HepG2 (cell line): ENCODE measurements around the gene ALG3. TPM values are rescaled to one million over a fixed set of nuclear protein-coding genes. Genes with fewer than 3 reads are reported as not detected.

ENCODE experiments used
- ATAC-seq: fragments of 200-7000 bp; cut with Tn5 transposase; 3 replicates; pipeline ENCODE4 v1.9.1; 2020; ENCODE audit warnings: mild to moderate bottlenecking, moderate library complexity
- BruUV-seq: library from RNA; stranded (reverse); fragments of 400-500 nt; replicated peaks from 2 replicates; lab custom pipeline; 2021; lab: Mats Ljungman, UMichigan
- CTCF ChIA-PET: fragments of 300-600 bp; formaldehyde crosslinking; extraction: SDS; loops from one replicate; lab custom pipeline; 2021; ENCODE audit warnings: low total read pairs, inconsistent platforms, low intra/inter-chr PET ratio; lab: Yijun Ruan, JAX
- POLR2A ChIA-PET: fragments of 350-600 bp; sonication (Branson Sonifier 250); formaldehyde crosslinking; loops from one replicate; lab custom pipeline; 2020; ENCODE audit warnings: antibody characterized with exemption, inconsistent platforms; lab: Yijun Ruan, JAX
- DNase-seq: peaks from one replicate; pipeline ENCODE4 v3.0.0-alpha.2; 2015; ENCODE audit warnings: low spot score
- FAIRE-seq: peaks from 3 replicates; lab custom pipeline; 2011; peaks lifted over from hg19 to GRCh38; lab: Jason Lieb, UNC
- H2AFZ ChIP-seq: one replicate; pipeline ENCODE4 v1.6.1; 2011; ENCODE audit warnings: low read length, inconsistent platforms
- H3K27ac ChIP-seq: fragments of 300-600 bp; 3 replicates; pipeline ENCODE4 v1.8.0; 2011; ENCODE audit warnings: mixed run types, mild to moderate bottlenecking, mixed read lengths, low read length, inconsistent platforms; ENCODE audit not compliant: insufficient read depth; ENCODE audit errors: extremely low read length
- H3K27me3 ChIP-seq, 2 experiments: fragments of 200-600 bp in 1 of 2; 2 replicates in 1 of 2; 3 replicates in 1 of 2; pipeline versions ENCODE4 v1.6.0 to v1.8.0; 2011; ENCODE audit warnings: low read length in 2 of 2, mild to moderate bottlenecking in 2 of 2, moderate library complexity in 2 of 2, inconsistent platforms in 1 of 2; ENCODE audit not compliant: insufficient read depth in 2 of 2, control insufficient read depth in 1 of 2
- H3K36me3 ChIP-seq, 2 experiments: fragments of 200-600 bp in 1 of 2; replicated peaks in 1 of 2; 2 replicates in 1 of 2; 3 replicates in 1 of 2; pipeline versions ENCODE4 v1.5.1 to v1.8.0; 2011; ENCODE audit warnings: low read length in 2 of 2, inconsistent platforms in 1 of 2; ENCODE audit not compliant: insufficient read depth in 2 of 2, control insufficient read depth in 1 of 2
- H3K4me1 ChIP-seq: 2 replicates; pipeline ENCODE4 v1.5.1; 2012; ENCODE audit warnings: low read length, inconsistent platforms; ENCODE audit not compliant: insufficient read depth
- H3K4me2 ChIP-seq: 2 replicates; pipeline ENCODE4 v1.6.0; 2011; ENCODE audit warnings: low read depth, low read length, inconsistent platforms
- H3K4me3 ChIP-seq, 3 experiments: fragments of 200-600 bp in 1 of 3; sonication (generic), shearing (Covaris generic) in 1 of 3; replicated peaks in 1 of 3; 2 replicates each; pipeline ENCODE4 v1.5.1; 2011 to 2016; ENCODE audit warnings: low read length in 3 of 3, inconsistent platforms in 2 of 3, low read depth in 2 of 3, mild to moderate bottlenecking in 2 of 3, control low read depth in 1 of 3, mixed read lengths in 1 of 3; ENCODE audit not compliant: insufficient read depth in 1 of 3
- H3K79me2 ChIP-seq: one replicate; pipeline ENCODE4 v1.6.1; 2011; ENCODE audit warnings: low read length, inconsistent platforms; ENCODE audit not compliant: insufficient read depth
- H3K9ac ChIP-seq: 2 replicates; pipeline ENCODE4 v1.6.0; 2011; ENCODE audit warnings: mild to moderate bottlenecking, low read depth, low read length, inconsistent platforms; ENCODE audit not compliant: insufficient read depth
- H3K9me3 ChIP-seq: 2 replicates; pipeline ENCODE4 v1.5.1; 2012; ENCODE audit warnings: mild to moderate bottlenecking, low read length
- H4K20me1 ChIP-seq: 2 replicates; pipeline ENCODE4 v1.6.0; 2011; ENCODE audit warnings: inconsistent platforms, mild to moderate bottlenecking, low read length, moderate library complexity; ENCODE audit not compliant: insufficient read depth
- FUBP1 ChIP-seq: sonication (generic); formaldehyde crosslinking; IDR thresholded peaks from 2 replicates; pipeline ENCODE4 v1.5.1; 2020; ENCODE audit warnings: missing genetic modification reagents, mild to moderate bottlenecking, borderline replicate concordance
- HDAC6 ChIP-seq: fragments of 200-600 bp; sonication (generic); IDR thresholded peaks from 2 replicates; pipeline ENCODE4 v1.7.0; 2017; ENCODE audit warnings: mild to moderate bottlenecking, antibody characterized with exemption, low read length, low read depth
- HOXD1 ChIP-seq: sonication (generic); formaldehyde crosslinking; IDR thresholded peaks from 2 replicates; pipeline ENCODE4 v1.5.0; 2020; ENCODE audit warnings: missing genetic modification reagents
- KAT7 ChIP-seq: IDR thresholded peaks from 2 replicates; pipeline ENCODE4 v1.6.1; 2018; ENCODE audit warnings: borderline replicate concordance, missing compliant biosample characterization
- KLF9 ChIP-seq: IDR thresholded peaks from 2 replicates; pipeline ENCODE4 v1.6.1; 2016; ENCODE audit warnings: low read depth
- RNF219 ChIP-seq: sonication (generic); formaldehyde crosslinking; IDR thresholded peaks from 2 replicates; pipeline ENCODE4 v1.5.0; 2020; ENCODE audit warnings: mild to moderate bottlenecking, missing genetic modification reagents
- SIX4 ChIP-seq: sonication (generic); formaldehyde crosslinking; IDR thresholded peaks from 2 replicates; pipeline ENCODE4 v1.4.0; 2020; ENCODE audit warnings: missing genetic modification reagents
- ZBTB26 ChIP-seq: IDR thresholded peaks from 2 replicates; pipeline ENCODE4 v1.6.1; 2016; ENCODE audit warnings: missing compliant biosample characterization, missing genetic modification reagents, borderline replicate concordance
- ZKSCAN1 ChIP-seq: fragments of 150-350 bp; IDR thresholded peaks from 2 replicates; pipeline ENCODE4 v1.6.1; 2014; ENCODE audit warnings: low read length
- ZNF629 ChIP-seq: sonication (generic); formaldehyde crosslinking; conservative IDR thresholded peaks from 2 replicates; pipeline ENCODE4 v1.5.0; 2020; ENCODE audit warnings: missing genetic modification reagents
- WGBS: methylation state at CpG from one replicate; pipeline ENCODE4 v1.1.6; 2017; ENCODE audit warnings: low lambda C conversion rate; 5-methylcytosine and 5-hydroxymethylcytosine counted together
- in situ Hi-C: cut with HindIII; loops from 2 replicates; pipeline ENCODE4 v1.10.0; 2017; ENCODE audit warnings: low pct_unique_long_range_greater_than_20kb; ENCODE audit not compliant: extremely low pct_ligation_motif_present
- intact Hi-C: fragments of 100-400 bp; cut with micrococcal nuclease; formaldehyde crosslinking; loops from one replicate; pipeline ENCODE4 v1.10.0; 2022; ENCODE audit not compliant: unreplicated experiment
- polyA plus RNA-seq, 8 experiments: library from polyadenylated mRNA; depleted of rRNA in 3 of 8; stranded (reverse) in 7 of 8; unstranded in 1 of 8; fragments of >200 nt; fragmentation: Illumina TruSeq in 4 of 8; extraction: Trizol in 4 of 8; gene quantifications; 2 replicates each; pipeline versions ENCODE4 v1.2.1 to v1.2.3, GENCODE V29; 2011 to 2016; ENCODE audit warnings: low read depth in 4 of 8, missing spikeins in 1 of 8, mixed read lengths in 1 of 8; ENCODE audit not compliant: insufficient read depth in 1 of 8
- total RNA-seq, 5 experiments: library from RNA; depleted of rRNA; stranded (reverse); fragments of >200 nt; fragmentation: Illumina TruSeq; extraction: Trizol; gene quantifications; 2 replicates each; pipeline ENCODE4 v1.2.3, GENCODE V29; 2016; ENCODE audit warnings: low read depth in 1 of 5
- TF ChIP-seq, protein P1 (sequence below), 2 experiments: sonication (generic) in 1 of 2; formaldehyde crosslinking in 1 of 2; IDR thresholded peaks; 2 replicates each; pipeline versions ENCODE4 v1.5.1 to v1.6.1; 2011 to 2020; ENCODE audit warnings: borderline replicate concordance in 1 of 2, low read depth in 1 of 2, low read length in 1 of 2, mild to moderate bottlenecking in 1 of 2, missing genetic modification reagents in 1 of 2, moderate library complexity in 1 of 2
- TF ChIP-seq, protein P2 (sequence below): sonication (generic); formaldehyde crosslinking; IDR thresholded peaks from 2 replicates; pipeline ENCODE4 v1.5.1; 2020; ENCODE audit warnings: missing genetic modification reagents, mild to moderate bottlenecking, borderline replicate concordance

ALG3 gene
- total and polyA plus RNA-seq, 2 of the 13 experiments (the other 11 are each of a cell fraction or from before 2014, with no cell fraction given) = 46.6 to 57.1 TPM

DNA sequence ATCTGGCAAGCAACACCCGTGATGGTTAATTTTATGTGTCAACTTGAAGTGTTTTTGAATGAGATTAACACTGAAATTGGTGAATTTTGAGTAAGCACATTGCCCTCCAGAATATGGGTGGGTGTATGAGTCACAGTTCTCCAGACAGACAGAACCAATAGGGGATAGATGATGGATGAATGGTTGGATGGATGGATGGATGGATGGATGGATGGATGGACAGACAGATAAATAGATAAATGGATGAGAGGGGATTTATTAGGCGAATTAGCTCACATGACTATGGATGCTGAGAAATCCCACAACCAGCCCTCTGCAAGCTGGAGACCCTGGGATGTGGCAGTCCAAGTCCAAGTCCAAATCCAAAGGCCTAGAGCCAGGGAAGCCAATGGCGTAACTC lies 24.8 kb downstream of the ALG3 start:
- no peaks in the 10 kb centered on the region for H3K79me2 ChIP-seq
- CTCF ChIA-PET = no interaction called here
- ATAC-seq (no peak), DNase-seq (no peak), FAIRE-seq (no peak)
- H3K9ac ChIP-seq = no peak overlapping the region
- H3K4me1 ChIP-seq = no peaks in the 10 kb centered on the region
- in situ Hi-C loops = no loop called here
- H3K4me2 ChIP-seq = no peak overlapping the region
- TF ChIP-seq, protein P1, sequence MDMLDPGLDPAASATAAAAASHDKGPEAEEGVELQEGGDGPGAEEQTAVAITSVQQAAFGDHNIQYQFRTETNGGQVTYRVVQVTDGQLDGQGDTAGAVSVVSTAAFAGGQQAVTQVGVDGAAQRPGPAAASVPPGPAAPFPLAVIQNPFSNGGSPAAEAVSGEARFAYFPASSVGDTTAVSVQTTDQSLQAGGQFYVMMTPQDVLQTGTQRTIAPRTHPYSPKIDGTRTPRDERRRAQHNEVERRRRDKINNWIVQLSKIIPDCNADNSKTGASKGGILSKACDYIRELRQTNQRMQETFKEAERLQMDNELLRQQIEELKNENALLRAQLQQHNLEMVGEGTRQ (IDR thresholded peaks at IDR 0.05; ENCODE audit: low read depth, low read length) = no peak
- TF ChIP-seq, protein P1 (CRISPR knock-in tag; IDR thresholded peaks at IDR 0.05; ENCODE audit: borderline replicate concordance) = no peak
- TF ChIP-seq HOXD1 (CRISPR knock-in tag) = no peak
- TF ChIP-seq HDAC6 = no peak
- TF ChIP-seq KLF9 (CRISPR knock-in tag) = no peak
- TF ChIP-seq FUBP1 = no peak
- TF ChIP-seq RNF219 (CRISPR knock-in tag) = no peak
- TF ChIP-seq ZNF629 (CRISPR knock-in tag) = no peak
- no peak for TF ChIP-seq KAT7
- no peak for TF ChIP-seq SIX4 (CRISPR knock-in tag)
- TF ChIP-seq ZBTB26 (CRISPR knock-in tag) = no peak
- TF ChIP-seq, protein P2, sequence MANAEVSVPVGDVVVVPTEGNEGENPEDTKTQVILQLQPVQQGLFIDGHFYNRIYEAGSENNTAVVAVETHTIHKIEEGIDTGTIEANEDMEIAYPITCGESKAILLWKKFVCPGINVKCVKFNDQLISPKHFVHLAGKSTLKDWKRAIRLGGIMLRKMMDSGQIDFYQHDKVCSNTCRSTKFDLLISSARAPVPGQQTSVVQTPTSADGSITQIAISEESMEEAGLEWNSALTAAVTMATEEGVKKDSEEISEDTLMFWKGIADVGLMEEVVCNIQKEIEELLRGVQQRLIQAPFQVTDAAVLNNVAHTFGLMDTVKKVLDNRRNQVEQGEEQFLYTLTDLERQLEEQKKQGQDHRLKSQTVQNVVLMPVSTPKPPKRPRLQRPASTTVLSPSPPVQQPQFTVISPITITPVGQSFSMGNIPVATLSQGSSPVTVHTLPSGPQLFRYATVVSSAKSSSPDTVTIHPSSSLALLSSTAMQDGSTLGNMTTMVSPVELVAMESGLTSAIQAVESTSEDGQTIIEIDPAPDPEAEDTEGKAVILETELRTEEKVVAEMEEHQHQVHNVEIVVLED = no peak
- no peak for TF ChIP-seq ZKSCAN1
- WGBS = 22% methylated on average over 3 of the region's 3 CpGs
- BruUV-seq = no TSS peak
- no peak overlapping the region for H2AFZ ChIP-seq
- no peak overlapping the region for H3K27ac ChIP-seq
- H3K9me3 ChIP-seq = no peaks in the 10 kb centered on the region
- no peaks in the 10 kb centered on the region for H3K36me3 ChIP-seq
- peaks cover 1 to 28% of the 10 kb centered on the region in 2 experiments; a peak in 4 of 5 replicates for H3K27me3 ChIP-seq
- no peak overlapping the region for H3K4me3 ChIP-seq
- POLR2A ChIA-PET = no interaction called here
- intact Hi-C loops = loop anchor here (10.0 kb wide), 1 partner anchor 61 kb away; no protein-coding TSS in a partner anchor
- peaks cover 5% of the 10 kb centered on the region; the same call in 1 of the 2 replicates for H4K20me1 ChIP-seq
